GM13976 (cell line): ENCODE data around the gene SGK2.

ENCODE experiments used
- DNase-seq: peaks from one replicate; pipeline ENCODE4 v3.0.0; 2012; ENCODE audit warnings: low spot score
- CTCF ChIP-seq: IDR thresholded peaks from 2 replicates; pipeline ENCODE4 v1.5.1; 2012; ENCODE audit warnings: borderline replicate concordance, mild to moderate bottlenecking; ENCODE audit not compliant: insufficient read depth; ENCODE audit errors: extremely low read depth, missing control alignments, control extremely low read depth
- in situ Hi-C: fragments of 300-500 bp; cut with MboI; formaldehyde crosslinking; loops from one replicate; pipeline ENCODE4 v1.12.0; 2022; ENCODE audit warnings: low sequenced_read_pairs, mixed read lengths, inconsistent platforms; ENCODE audit not compliant: unreplicated experiment

The SGK2 gene

GRCh38 chr20:43559147-43559987 is 540 bp downstream of the SGK2 start:
- no peak for TF ChIP-seq CTCF
- in situ Hi-C loops, result no loop called here
- no peak for DNase-seq

- in situ Hi-C loops, result no loop called here
- no peak for TF ChIP-seq CTCF
- DNase-seq, result no peak
These were observed 2.1 kb downstream of the SGK2 start for GRCh38 chr20:43560974-43561373.

GRCh38 chr20:43563429-43563828 is 4.6 kb downstream of the SGK2 start:
- no peak for TF ChIP-seq CTCF
- no peak for DNase-seq
- in situ Hi-C loops, result no loop called here

GRCh38 chr20:43563991-43564390 is 5.2 kb downstream of the SGK2 start:
- in situ Hi-C loops, result no loop called here
- DNase-seq, result no peak
- TF ChIP-seq CTCF, result no peak

GRCh38 chr20:43564455-43564854 is 5.6 kb downstream of the SGK2 start:
- no peak for DNase-seq
- in situ Hi-C loops, result no loop called here
- no peak for TF ChIP-seq CTCF

GRCh38 chr20:43564993-43565757 is 6.3 kb downstream of the SGK2 start:
- in situ Hi-C loops, result no loop called here
- no peak for DNase-seq
- TF ChIP-seq CTCF, result no peak
